ENCODE data around the gene PKNOX2.

The PKNOX2 gene

GRCh38 chr11:125338886-125339811 lies 174.6 kb downstream of the PKNOX2 start:
- H3K27me3 Mint-ChIP-seq: peaks cover 17 to 22% of the 10 kb centered on the region in 2 donors
- no peaks in the 10 kb centered on the region for H3K36me3 Mint-ChIP-seq
- no peaks in the 10 kb centered on the region for H3K4me1 Mint-ChIP-seq
- no peaks in the 10 kb centered on the region for H3K9me3 Mint-ChIP-seq
- H3K27ac Mint-ChIP-seq: no peak overlapping the region
- no peak overlapping the region for H3K4me3 Mint-ChIP-seq
- no peak for ATAC-seq (replicated peaks)
- no peak for DNase-seq

- Mint-ChIP-seq H3K4me3 (no peak overlapping the region), H3K4me1 (no peaks in the 10 kb centered on the region), H3K27ac (no peak overlapping the region), H3K36me3 (no peaks in the 10 kb centered on the region), H3K9me3 (no peaks in the 10 kb centered on the region), H3K27me3 (peaks cover 26 to 41% of the 10 kb centered on the region in 2 donors)
- no peak for DNase-seq
- no peak for ATAC-seq (replicated peaks)
Observed at GRCh38 chr11:125341676-125342075, 177.1 kb downstream of the PKNOX2 start.

GRCh38 chr11:125342281-125342930 lies 177.9 kb downstream of the PKNOX2 start:
- no peak for DNase-seq
- no peak for ATAC-seq (replicated peaks)
- H3K9me3 Mint-ChIP-seq: no peaks in the 10 kb centered on the region
- no peaks in the 10 kb centered on the region for H3K4me1 Mint-ChIP-seq
- no peak overlapping the region for H3K4me3 Mint-ChIP-seq
- peaks cover 30 to 41% of the 10 kb centered on the region in 2 donors for H3K27me3 Mint-ChIP-seq
- no peaks in the 10 kb centered on the region for H3K36me3 Mint-ChIP-seq
- no peak overlapping the region for H3K27ac Mint-ChIP-seq

- Mint-ChIP-seq H3K36me3 (no peaks in the 10 kb centered on the region), H3K27ac (no peak overlapping the region), H3K4me1 (no peaks in the 10 kb centered on the region), H3K9me3 (no peaks in the 10 kb centered on the region), H3K4me3 (no peak overlapping the region), H3K27me3 (peaks cover 37% of the 10 kb centered on the region in 2 donors)
- no peak for ATAC-seq (replicated peaks)
- no peak for DNase-seq
Observed at GRCh38 chr11:125343086-125343717, 178.7 kb downstream of the PKNOX2 start.

- no peaks in the 10 kb centered on the region for H3K9me3 Mint-ChIP-seq
- H3K27me3 Mint-ChIP-seq: peaks cover 34 to 37% of the 10 kb centered on the region in 2 donors
- ATAC-seq (replicated peaks): no peak
- H3K4me3 Mint-ChIP-seq: no peak overlapping the region
- DNase-seq: no peak
- no peaks in the 10 kb centered on the region for H3K36me3 Mint-ChIP-seq
- no peaks in the 10 kb centered on the region for H3K4me1 Mint-ChIP-seq
- H3K27ac Mint-ChIP-seq: no peak overlapping the region
Observed at GRCh38 chr11:125343718-125344131, 179.2 kb downstream of the PKNOX2 start.

GRCh38 chr11:125344846-125345420 lies 180.4 kb downstream of the PKNOX2 start:
- Mint-ChIP-seq H3K4me1 (peaks cover 0 to 2% of the 10 kb centered on the region in 2 donors), H3K27me3 (peaks cover 40 to 41% of the 10 kb centered on the region in 2 donors), H3K27ac (no peak overlapping the region), H3K9me3 (no peaks in the 10 kb centered on the region), H3K36me3 (no peaks in the 10 kb centered on the region), H3K4me3 (no peak overlapping the region)
- DNase-seq (no peak), ATAC-seq (replicated peaks) (no peak)

- H3K4me1 Mint-ChIP-seq: peaks cover 0 to 2% of the 10 kb centered on the region in 2 donors
- H3K27ac Mint-ChIP-seq: no peak overlapping the region
- no peaks in the 10 kb centered on the region for H3K36me3 Mint-ChIP-seq
- peaks cover 40 to 43% of the 10 kb centered on the region in 2 donors for H3K27me3 Mint-ChIP-seq
- no peak overlapping the region for H3K4me3 Mint-ChIP-seq
- ATAC-seq (replicated peaks): no peak
- DNase-seq: no peak
- no peaks in the 10 kb centered on the region for H3K9me3 Mint-ChIP-seq
Observed at GRCh38 chr11:125345421-125346178, 181.0 kb downstream of the PKNOX2 start.

GRCh38 chr11:125346179-125346530 lies 181.6 kb downstream of the PKNOX2 start:
- Mint-ChIP-seq H3K9me3 (no peaks in the 10 kb centered on the region), H3K36me3 (no peaks in the 10 kb centered on the region), H3K4me1 (peaks cover 0 to 2% of the 10 kb centered on the region in 2 donors), H3K27me3 (peaks cover 40 to 47% of the 10 kb centered on the region in 2 donors), H3K27ac (no peak overlapping the region), H3K4me3 (no peak overlapping the region)
- ATAC-seq (replicated peaks) (no peak), DNase-seq (no peak)

- Mint-ChIP-seq H3K4me3 (no peak overlapping the region), H3K4me1 (peaks cover 0 to 2% of the 10 kb centered on the region in 2 donors), H3K36me3 (no peaks in the 10 kb centered on the region), H3K27me3 (peaks cover 35 to 48% of the 10 kb centered on the region in 2 donors), H3K9me3 (no peaks in the 10 kb centered on the region), H3K27ac (no peak overlapping the region)
- ATAC-seq (replicated peaks) (no peak), DNase-seq (no peak)
Observed at GRCh38 chr11:125346565-125347260, 182.2 kb downstream of the PKNOX2 start.

GRCh38 chr11:125347261-125347585 lies 182.7 kb downstream of the PKNOX2 start:
- H3K27me3 Mint-ChIP-seq: peaks cover 40 to 48% of the 10 kb centered on the region in 2 donors
- H3K9me3 Mint-ChIP-seq: no peaks in the 10 kb centered on the region
- H3K4me3 Mint-ChIP-seq: no peak overlapping the region
- peaks cover 0 to 2% of the 10 kb centered on the region in 2 donors for H3K4me1 Mint-ChIP-seq
- ATAC-seq (replicated peaks): no peak
- no peak for DNase-seq
- H3K27ac Mint-ChIP-seq: no peak overlapping the region
- no peaks in the 10 kb centered on the region for H3K36me3 Mint-ChIP-seq

- Mint-ChIP-seq H3K36me3 (no peaks in the 10 kb centered on the region), H3K4me3 (no peak overlapping the region), H3K27ac (no peak overlapping the region), H3K9me3 (no peaks in the 10 kb centered on the region), H3K27me3 (peaks cover 48 to 50% of the 10 kb centered on the region in 2 donors), H3K4me1 (peaks cover 0 to 2% of the 10 kb centered on the region in 2 donors)
- ATAC-seq (replicated peaks): no peak
- no peak for DNase-seq
Observed at GRCh38 chr11:125348141-125348651, 183.6 kb downstream of the PKNOX2 start.

GRCh38 chr11:125348674-125349309 lies 184.2 kb downstream of the PKNOX2 start:
- no peak overlapping the region for H3K27ac Mint-ChIP-seq
- no peak overlapping the region for H3K4me3 Mint-ChIP-seq
- DNase-seq: peak; percentile 8
- H3K9me3 Mint-ChIP-seq: no peaks in the 10 kb centered on the region
- H3K4me1 Mint-ChIP-seq: peaks cover 0 to 2% of the 10 kb centered on the region in 2 donors
- no peaks in the 10 kb centered on the region for H3K36me3 Mint-ChIP-seq
- H3K27me3 Mint-ChIP-seq: peaks cover 48 to 51% of the 10 kb centered on the region in 2 donors
- peak in 1 of 2 donors; percentile 55 for ATAC-seq (replicated peaks)
